ENCODE measurements around the gene DCAF7.

- TF ChIP-seq MAX (CRISPR knock-in tag; IDR thresholded peaks at IDR 0.05): no peak
- no peak for TF ChIP-seq JUN (CRISPR knock-in tag; IDR thresholded peaks at IDR 0.05)
- TF ChIP-seq NR3C1 (CRISPR knock-in tag; conservative IDR thresholded peaks at IDR 0.05; ENCODE audit: low read depth): no peak
- TF ChIP-seq ATF1 (CRISPR knock-in tag; IDR thresholded peaks at IDR 0.05): no peak
- TF ChIP-seq ESRRA (CRISPR knock-in tag; IDR thresholded peaks at IDR 0.05; ENCODE audit: borderline replicate concordance): no peak
- TF ChIP-seq CTCF (IDR thresholded peaks at IDR 0.05): no peak
- TF ChIP-seq E2F1 (CRISPR knock-in tag; IDR thresholded peaks at IDR 0.05): no peak
Observed at GRCh38 chr17:63517825-63518534, 32.3 kb upstream of the DCAF7 start.

All from WTC11 (cell line).